ENCODE results near the gene SEMA3B. TPM values are rescaled to one million over a fixed set of nuclear protein-coding genes. Genes with fewer than 3 reads are reported as not detected.
"Not testable (repeated sequence)": the region's sequence is repeated elsewhere in the genome, so short reads cannot be mapped to it uniquely, and the experiment has no call there.

Gene SEMA3B
- total RNA-seq, 4 donors from 2014 or later: 1.7 to 3.1 (median 2.1) TPM

DNA sequence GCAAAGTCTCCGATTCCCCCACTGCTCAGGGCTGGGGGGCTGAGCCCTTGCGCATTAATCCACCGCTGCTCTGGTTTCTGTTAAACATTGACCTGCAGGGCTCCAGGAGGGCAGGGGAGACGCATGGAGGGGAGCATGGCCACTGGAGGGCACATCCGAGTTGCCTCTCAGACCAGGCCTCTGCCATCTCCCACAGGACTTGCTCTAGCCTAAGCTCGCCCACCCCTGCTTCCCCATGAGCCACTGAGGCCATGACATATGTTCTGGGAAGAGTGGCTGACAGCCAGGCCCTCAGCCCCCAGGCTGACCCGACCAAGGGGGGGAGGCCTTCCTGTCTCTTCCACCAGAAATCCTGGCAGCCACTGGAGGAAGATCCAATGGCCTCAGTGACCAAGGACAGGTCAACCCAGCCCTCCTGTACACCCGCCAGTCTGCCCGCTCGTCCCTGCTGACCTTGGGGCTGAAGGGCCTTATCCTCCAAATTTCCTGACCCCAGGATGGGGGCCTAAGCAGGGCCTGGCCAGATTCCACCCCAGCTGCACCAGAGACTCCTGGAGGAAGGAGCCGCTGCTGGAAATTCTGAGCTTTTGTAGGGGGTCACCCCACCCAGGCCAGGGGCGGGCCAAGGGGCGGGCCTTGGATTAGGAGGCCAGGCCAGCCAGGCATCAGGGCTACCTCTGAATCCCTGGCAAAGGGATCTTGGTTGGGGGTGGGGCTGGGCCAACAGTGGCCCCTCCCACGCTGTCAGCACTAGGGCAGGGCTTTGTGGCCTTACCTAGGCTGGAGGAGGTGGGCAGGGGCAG, 34.3 kb downstream of the SEMA3B start, which contains the start of gene HYAL1:
TSS of gene HYAL1 (minus strand) at position 562 of the 803 bp plus-strand sequence. CDS start 618 bp downstream, outside the sequence.
- intact Hi-C loops (cut with DNase I; ENCODE audit: low total_unique reads) (no loop called here), in situ Hi-C loops (cut with MboI; ENCODE audit: low sequenced_read_pairs in 4 of 4) (no loop called here)
- no peak for ATAC-seq
- Histone ChIP-seq H3K27me3 (no peaks in the 10 kb centered on the region), H3K36me3 (no peaks in the 10 kb centered on the region), H3K9me3 (no peaks in the 10 kb centered on the region), H3K4me1 (peaks cover 28 to 44% of the 10 kb centered on the region in 2 donors), H3K27ac (peak within 1 kb of the TSS; percentile 85 to 91 (median 88)), H3K4me3 (peak within 1 kb of the TSS; percentile 45 to 52 (median 49))
- TF ChIP-seq, protein P1, sequence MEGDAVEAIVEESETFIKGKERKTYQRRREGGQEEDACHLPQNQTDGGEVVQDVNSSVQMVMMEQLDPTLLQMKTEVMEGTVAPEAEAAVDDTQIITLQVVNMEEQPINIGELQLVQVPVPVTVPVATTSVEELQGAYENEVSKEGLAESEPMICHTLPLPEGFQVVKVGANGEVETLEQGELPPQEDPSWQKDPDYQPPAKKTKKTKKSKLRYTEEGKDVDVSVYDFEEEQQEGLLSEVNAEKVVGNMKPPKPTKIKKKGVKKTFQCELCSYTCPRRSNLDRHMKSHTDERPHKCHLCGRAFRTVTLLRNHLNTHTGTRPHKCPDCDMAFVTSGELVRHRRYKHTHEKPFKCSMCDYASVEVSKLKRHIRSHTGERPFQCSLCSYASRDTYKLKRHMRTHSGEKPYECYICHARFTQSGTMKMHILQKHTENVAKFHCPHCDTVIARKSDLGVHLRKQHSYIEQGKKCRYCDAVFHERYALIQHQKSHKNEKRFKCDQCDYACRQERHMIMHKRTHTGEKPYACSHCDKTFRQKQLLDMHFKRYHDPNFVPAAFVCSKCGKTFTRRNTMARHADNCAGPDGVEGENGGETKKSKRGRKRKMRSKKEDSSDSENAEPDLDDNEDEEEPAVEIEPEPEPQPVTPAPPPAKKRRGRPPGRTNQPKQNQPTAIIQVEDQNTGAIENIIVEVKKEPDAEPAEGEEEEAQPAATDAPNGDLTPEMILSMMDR (IDR thresholded peaks at IDR 0.05 in 4 of 5, conservative IDR thresholded peaks at IDR 0.05 in 1 of 5): peak in 4 of 5 experiments; percentile 16 to 38 (median 21)
- peak; percentile 44 to 55 for TF ChIP-seq POLR2A (IDR thresholded peaks at IDR 0.05)
- peak in 1 of 2 donors; percentile 72 for DNase-seq

DNA sequence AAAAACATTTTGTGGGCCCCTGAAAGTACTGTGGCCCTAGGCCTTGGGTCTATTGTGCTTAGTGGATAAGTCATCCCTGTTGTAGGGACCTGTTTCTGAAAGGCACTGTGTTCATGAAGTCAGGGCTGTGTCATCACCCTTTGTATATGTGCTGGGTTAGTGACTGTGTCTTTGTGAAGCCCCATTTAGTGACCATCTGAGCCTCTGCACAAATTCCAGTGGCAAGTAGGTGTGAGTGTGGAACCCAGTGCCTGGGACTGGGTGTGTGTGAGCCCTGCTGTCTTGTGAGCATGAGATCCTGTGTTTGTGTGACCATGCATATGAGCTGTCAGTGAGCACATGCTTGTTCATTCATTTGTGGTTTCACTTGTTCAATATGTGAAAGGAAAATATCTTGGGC, 35.7 kb downstream of the SEMA3B start:
- no peaks in the 10 kb centered on the region for H3K36me3 ChIP-seq
- DNase-seq: no peak
- intact Hi-C loops (cut with DNase I; ENCODE audit: low total_unique reads) (no loop called here), in situ Hi-C loops (cut with MboI; ENCODE audit: low sequenced_read_pairs in 4 of 4) (no loop called here)
- H3K27me3 ChIP-seq: no peaks in the 10 kb centered on the region
- peaks cover 21 to 37% of the 10 kb centered on the region in 2 donors for H3K4me1 ChIP-seq
- H3K4me3 ChIP-seq: no peak overlapping the region
- no peaks in the 10 kb centered on the region for H3K9me3 ChIP-seq
- TF ChIP-seq POLR2A (IDR thresholded peaks at IDR 0.05): no peak
- TF ChIP-seq, protein P1 (IDR thresholded peaks at IDR 0.05 in 4 of 5, conservative IDR thresholded peaks at IDR 0.05 in 1 of 5): no peak
- no peak for ATAC-seq
- no peak overlapping the region for H3K27ac ChIP-seq

DNA sequence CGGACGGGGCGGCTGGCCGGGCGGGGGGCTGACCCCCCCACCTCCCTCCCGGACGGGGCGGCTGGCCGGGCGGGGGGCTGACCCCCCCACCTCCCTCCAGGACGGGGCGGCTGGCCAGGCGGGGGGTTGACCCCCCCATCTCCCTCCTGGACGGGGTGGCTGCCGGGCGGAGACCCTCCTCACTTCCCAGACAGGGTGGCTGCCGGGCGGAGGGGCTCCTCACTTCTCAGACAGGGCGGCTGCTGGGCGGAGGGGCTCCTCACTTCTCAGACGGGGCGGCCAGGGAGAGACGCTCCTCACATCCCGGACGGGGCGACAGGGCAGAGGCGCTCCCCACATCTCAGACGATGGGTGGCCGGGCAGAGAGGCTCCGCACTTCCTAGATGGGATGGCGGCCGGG, 43.1 kb downstream of the SEMA3B start:
- H3K27me3 ChIP-seq; H3K36me3 ChIP-seq; ATAC-seq; H3K9me3 ChIP-seq; H3K27ac ChIP-seq; DNase-seq; intact Hi-C loops (cut with DNase I; ENCODE audit: low total_unique reads); H3K4me3 ChIP-seq; in situ Hi-C loops (cut with MboI; ENCODE audit: low sequenced_read_pairs in 4 of 4): not testable (repeated sequence)
- H3K4me1 ChIP-seq: peaks cover 16 to 17% of the 10 kb centered on the region in 2 donors

DNA sequence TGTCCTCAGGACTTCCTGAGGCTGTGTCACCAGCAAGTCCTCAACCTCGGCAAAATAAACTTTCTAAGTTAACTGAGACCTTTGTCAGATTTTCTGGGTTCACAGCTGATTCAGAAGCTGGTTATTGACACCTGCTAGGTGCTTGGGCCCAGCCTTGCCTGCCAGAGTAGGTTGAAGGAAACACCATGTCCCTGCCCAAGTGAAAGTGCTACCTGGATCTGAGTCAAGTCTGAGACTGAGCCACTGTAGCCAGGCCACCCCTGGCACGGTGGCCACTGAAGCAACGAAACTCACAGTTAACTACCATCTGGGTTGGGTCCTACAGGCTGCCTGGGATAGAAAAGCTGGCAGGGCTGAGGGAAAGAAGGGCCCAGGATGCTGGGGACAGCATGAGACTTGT, 45.4 kb downstream of the SEMA3B start:
- peaks cover 39 to 40% of the 10 kb centered on the region in 2 donors for H3K4me1 ChIP-seq
- H3K27me3 ChIP-seq: no peaks in the 10 kb centered on the region
- in situ Hi-C loops (cut with MboI; ENCODE audit: low sequenced_read_pairs in 4 of 4) (no loop called here), intact Hi-C loops (cut with DNase I; ENCODE audit: low total_unique reads) (no loop called here)
- peak overlapping the region; percentile 50 to 79 (median 56) for H3K27ac ChIP-seq
- DNase-seq (peak in 1 of 2 donors; percentile 67), ATAC-seq (peak; percentile 89 to 90)
- H3K36me3 ChIP-seq: peaks cover 0 to 20% of the 10 kb centered on the region in 2 donors
- TF ChIP-seq, protein P1 (IDR thresholded peaks at IDR 0.05 in 4 of 5, conservative IDR thresholded peaks at IDR 0.05 in 1 of 5): no peak
- TF ChIP-seq POLR2A (IDR thresholded peaks at IDR 0.05): no peak
- H3K9me3 ChIP-seq: no peaks in the 10 kb centered on the region
- H3K4me3 ChIP-seq: no peak overlapping the region

DNA sequence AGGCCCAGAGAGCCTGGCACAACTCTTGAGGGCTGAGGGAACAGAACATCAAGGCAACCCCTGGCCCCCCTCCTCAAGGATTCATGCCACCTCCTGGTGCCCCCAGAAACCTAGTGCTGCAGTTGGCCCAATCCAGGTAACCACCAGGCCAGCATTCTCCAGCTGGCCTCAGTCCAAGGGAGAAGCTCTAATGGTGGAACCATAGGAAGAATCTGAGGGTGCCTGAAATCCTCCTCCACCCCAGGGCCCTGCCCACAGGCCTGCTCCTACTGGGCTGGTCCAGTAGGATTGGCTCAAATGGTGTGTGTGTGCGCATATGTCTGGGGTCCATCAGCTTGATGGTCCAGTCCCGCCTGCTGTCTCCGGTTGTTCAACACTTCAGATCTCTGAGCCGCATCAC, 45.9 kb downstream of the SEMA3B start:
- no peak for DNase-seq
- peak overlapping the region; percentile 50 to 79 (median 56) for H3K27ac ChIP-seq
- TF ChIP-seq POLR2A (IDR thresholded peaks at IDR 0.05): no peak
- TF ChIP-seq, protein P1 (IDR thresholded peaks at IDR 0.05 in 4 of 5, conservative IDR thresholded peaks at IDR 0.05 in 1 of 5): no peak
- no peaks in the 10 kb centered on the region for H3K27me3 ChIP-seq
- no peak for ATAC-seq
- in situ Hi-C loops (cut with MboI; ENCODE audit: low sequenced_read_pairs in 4 of 4): no loop called here
- peaks cover 43 to 45% of the 10 kb centered on the region in 2 donors for H3K4me1 ChIP-seq
- no peaks in the 10 kb centered on the region for H3K9me3 ChIP-seq
- H3K4me3 ChIP-seq: no peak overlapping the region
- intact Hi-C loops (cut with DNase I; ENCODE audit: low total_unique reads): no loop called here
- H3K36me3 ChIP-seq: peaks cover 0 to 23% of the 10 kb centered on the region in 2 donors
